Spleen (tissue), 7 donors: Measurements from ENCODE around the gene MAP3K5.

ENCODE experiments used
- CTCF ChIP-seq, 11 experiments: fragments of 200-600 bp in 7 of 11; fragments of 450-650 bp in 4 of 11; sonication (generic) in 4 of 11; IDR thresholded peaks in 8 of 11; conservative IDR thresholded peaks in 3 of 11; 1 replicate in 7 of 11; 2 replicates in 4 of 11; pipeline versions ENCODE4 v1.4.0 to v1.8.0; 2016 to 2021; ENCODE audit warnings: antibody characterized with exemption in 11 of 11, inconsistent platforms in 4 of 11, mild to moderate bottlenecking in 1 of 11
- POLR2A ChIP-seq, 3 donors: fragments of 450-650 bp; IDR thresholded peaks; one replicate each; pipeline ENCODE4 v1.5.1; 2017; ENCODE audit warnings: antibody characterized with exemption in 3 of 3, mild to moderate bottlenecking in 1 of 3
- donor health status: DM: no; HTN: no; CAD: no; lungs with moderate emphysema.
- donor health status: DM: no; HTN: no; CAD: no.
- donor health status: DM: no; HTN: no; CAD: no.

- TF ChIP-seq CTCF (IDR thresholded peaks at IDR 0.05 in 8 of 11, conservative IDR thresholded peaks at IDR 0.05 in 3 of 11): no peak
- TF ChIP-seq POLR2A (IDR thresholded peaks at IDR 0.05): no peak
These were observed 221.2 kb downstream of the MAP3K5 start for GRCh38 chr6:136571065-136571464.
